GM21619 (cell line): ENCODE results near the gene GIGYF2.
"Not testable (repeated sequence)": the region's sequence is repeated elsewhere in the genome, so short reads cannot be mapped to it uniquely, and the experiment has no call there.

Experiments used
- ATAC-seq: cut with Tn5 transposase; IDR thresholded peaks from one replicate; pipeline ENCODE4 v1.9.1; 2021; ENCODE audit not compliant: unreplicated experiment

Gene GIGYF2

DNA sequence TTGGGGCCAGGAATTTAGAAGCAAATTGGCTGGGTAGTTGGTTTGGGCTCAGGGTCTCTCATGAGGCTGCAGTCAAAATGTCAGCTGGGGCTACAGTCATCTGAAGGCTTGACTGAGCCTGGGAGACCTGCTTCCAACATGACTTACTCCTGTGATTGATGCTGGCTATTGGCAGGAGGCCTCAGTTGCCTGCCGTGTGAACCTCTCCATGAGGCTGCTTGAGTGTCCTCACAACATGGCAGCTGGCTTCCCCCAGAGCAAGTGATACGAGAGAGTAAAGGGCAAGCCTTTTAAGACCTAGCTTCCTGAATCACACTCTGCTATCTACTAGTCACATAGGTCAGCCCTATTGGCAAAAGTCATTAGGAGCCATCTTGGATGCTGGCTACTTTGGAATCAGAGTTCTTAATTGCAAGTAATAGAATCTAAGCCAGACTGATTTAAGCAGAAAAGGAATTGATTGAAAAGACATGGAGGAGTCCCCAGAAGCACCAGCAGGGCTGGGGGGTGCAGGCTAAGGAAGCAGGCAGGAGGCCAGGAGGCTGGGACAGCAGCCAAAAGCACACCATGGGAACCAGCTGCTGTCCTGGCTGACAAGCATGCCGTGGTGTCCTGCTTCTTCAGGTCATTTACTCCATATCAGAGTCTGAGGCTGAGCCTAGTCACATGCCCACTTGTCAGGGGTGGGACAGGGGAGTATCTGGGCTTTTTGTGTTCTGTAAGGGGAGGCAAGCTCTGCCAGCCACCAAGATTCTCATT is 7.8 kb upstream of the GIGYF2 start:
- no peak for ATAC-seq

DNA sequence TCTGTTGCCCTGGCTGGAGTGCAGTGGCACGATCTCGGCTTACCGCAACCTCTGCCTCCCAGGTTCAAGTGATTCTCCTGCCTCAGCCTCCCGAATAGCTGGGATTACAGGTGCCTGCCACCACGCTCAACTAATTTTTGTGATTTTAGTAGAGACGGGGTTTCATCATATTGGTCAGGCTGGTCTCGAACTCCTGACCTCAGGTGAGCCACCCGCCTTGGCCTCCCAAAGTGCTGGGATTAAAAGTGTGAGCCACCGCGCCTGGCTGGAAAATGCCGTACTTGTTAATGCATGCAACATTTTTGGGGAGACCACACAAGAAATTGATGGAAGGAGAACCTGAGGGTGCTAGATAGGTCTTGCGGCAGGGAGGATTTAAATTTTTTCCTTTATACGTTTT is 6.0 kb upstream of the GIGYF2 start:
- ATAC-seq, result not testable (repeated sequence)

DNA sequence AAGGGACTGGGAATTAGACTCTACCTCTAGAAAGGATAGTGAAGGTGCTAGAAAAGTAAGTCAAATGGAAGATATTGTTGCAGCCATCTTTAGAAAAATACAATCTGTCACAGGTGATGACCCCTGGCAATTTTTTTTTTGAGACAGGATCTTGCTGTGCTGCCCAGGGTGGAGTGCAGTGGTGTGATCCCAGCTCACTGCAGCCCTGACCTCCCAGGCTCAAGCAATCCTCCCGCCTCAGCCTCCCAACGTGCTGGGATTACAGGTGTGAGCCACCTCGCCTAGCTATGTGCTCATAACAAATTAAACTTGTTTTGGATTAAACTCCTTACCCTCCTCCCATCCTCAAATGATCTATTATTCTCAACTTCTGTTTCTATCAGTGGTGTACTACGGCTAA is 3.8 kb upstream of the GIGYF2 start:
- ATAC-seq, result no peak

DNA sequence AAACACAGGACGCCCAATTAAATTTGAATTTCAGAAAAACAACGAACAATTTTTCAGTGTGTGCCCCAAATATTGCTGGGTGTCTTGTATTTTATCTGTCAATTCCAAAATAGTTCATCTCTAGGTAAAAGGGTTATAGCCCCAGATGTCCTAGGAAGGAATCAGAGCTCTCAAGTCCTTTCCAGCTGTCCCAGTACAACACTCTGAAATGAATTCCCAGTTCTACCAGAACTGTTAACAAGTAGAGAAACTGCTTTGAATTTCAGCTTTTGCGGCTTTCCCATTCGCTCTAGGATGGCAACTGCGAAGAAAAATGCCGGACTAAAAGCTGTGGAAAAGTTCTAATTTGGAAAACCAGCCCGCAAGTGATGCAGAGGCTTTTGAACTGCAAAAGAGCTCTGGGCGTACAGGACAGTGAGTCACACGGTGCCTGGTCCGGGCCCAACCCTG is 497 bp upstream of the GIGYF2 start:
- no peak for ATAC-seq

DNA sequence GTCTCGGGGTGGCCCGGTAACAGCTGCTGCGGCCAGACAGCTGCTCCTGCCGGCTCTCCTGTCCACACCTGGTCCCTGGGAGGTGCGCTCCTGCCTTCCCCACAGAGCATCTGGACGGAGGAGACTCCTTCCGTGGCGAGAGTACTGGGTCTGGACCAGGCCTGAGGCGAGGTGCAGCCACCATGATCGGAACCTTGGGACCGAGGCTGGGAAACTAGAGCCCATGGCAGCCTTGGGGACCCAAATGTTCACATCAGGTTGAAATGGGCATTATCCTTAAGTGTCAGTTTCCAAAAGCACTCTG is 628 bp downstream of the GIGYF2 start:
- no peak for ATAC-seq

DNA sequence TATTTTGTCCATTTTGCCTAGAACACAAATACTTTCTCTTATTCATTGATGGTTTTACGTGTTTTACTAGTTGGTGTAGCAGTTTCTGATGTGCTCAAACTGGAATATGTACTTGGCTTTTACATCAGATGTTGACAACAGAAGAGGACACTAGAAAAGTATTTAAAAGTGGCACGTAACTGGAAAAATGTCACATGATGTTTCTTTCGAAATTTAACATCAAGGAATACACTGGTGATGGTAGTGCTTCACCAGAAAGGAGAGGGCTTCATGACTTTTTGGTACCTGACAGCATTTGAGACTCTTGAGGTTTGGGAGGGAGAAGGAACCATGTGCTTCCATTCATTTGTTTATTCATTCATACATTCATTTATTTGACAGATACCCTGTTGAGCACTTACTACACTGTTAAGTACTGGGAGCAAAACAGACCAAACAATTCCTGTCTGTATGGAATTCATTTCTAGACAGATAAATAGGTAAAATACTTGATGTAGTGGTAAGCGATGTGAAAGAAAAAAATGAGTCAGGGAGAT is 1.5 kb downstream of the GIGYF2 start:
- ATAC-seq, result no peak

DNA sequence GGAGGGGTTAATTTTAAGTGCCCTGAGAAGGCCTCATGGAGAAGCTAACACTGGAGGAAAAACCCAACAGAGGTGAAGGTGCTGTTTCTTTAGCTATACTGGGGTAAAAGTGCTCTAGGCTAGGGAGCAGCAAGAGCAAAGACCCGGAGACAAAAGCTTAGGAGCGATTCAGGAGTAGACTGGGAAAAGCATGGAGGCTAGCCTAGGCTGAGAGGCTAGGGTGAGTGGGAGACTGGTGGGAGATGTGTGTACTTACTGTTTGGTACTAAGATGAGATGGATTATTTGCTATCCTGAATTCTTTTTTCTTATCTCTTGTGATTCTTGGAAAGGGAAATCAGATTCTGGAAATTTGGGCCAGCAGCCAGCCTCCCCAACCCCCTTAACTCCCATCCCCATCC is 2.0 kb downstream of the GIGYF2 start:
- no peak for ATAC-seq

DNA sequence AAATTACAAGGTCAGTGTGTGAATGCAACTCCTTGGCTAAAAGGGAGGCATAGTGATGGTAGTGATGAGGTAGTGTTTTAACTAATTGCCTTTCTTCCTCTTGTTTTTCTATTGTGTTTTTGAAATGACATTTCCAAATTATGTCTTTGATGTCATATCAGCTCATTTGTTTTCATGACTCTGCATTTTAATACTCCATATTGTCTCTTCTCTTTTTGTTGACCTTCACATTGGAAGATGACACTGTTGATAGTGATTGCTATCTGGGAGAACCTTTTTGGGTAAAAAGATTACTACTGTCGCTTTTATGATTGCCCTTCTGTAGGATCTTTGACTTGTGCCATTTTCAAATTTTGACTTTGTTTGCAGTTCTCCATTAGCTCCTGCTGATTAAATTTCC is 3.0 kb downstream of the GIGYF2 start:
- no peak for ATAC-seq

DNA sequence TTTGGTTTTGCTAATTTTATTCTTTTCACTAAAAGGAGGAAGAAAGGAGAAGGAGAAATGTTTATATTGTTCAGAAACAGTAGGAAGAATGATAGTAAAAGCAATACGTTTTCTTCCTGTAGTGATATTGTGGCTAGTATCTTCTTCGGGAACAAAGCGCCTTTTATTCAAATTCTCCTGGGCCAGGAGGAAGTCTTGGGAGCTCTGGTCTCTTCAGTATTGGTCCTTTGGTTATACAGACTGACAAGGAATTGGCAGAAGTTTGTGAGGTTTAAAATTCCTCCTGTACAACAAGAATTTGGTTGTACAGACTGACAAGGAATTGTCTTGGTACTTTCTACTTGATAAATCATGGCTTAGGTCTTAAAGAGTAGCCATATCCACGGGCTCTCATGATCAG is 9.9 kb downstream of the GIGYF2 start:
- no peak for ATAC-seq

DNA sequence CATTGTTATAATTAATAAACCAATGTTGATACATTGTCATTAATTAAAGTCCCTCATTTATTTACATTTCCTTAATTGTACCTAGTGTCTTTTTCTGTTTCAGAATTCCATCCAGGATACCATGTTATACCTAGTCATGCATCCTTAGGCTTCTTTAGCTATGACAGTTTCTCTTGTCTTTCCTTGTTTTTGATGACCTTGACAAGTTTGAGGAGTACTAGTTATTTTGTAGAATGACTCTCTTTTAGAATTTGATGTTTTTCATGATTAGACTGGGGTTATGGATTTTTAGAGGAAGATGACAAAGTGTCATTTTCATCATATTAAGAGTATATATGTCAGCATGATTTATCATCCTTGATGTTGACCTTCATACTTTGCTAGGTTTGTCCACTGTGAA is 16.4 kb downstream of the GIGYF2 start:
- no peak for ATAC-seq

DNA sequence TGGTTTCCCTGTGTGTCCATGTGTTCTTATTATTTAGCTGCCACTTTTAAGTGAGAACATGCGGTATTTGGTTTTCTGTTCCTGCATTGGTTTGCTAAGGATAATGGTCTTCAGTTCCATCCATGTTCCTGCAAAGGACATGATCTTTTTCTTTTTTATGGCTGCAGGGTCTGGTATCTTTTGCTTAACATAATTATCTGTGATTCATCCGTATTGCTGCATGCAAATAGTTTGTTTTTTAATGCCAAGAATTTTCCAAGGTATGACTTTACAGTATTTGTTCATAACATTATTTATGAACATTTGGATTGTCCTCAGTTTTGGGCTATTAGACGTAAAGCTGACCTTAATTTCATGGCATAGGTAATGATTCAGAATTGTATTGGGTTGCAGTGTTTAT is 17.8 kb downstream of the GIGYF2 start:
- no peak for ATAC-seq

DNA sequence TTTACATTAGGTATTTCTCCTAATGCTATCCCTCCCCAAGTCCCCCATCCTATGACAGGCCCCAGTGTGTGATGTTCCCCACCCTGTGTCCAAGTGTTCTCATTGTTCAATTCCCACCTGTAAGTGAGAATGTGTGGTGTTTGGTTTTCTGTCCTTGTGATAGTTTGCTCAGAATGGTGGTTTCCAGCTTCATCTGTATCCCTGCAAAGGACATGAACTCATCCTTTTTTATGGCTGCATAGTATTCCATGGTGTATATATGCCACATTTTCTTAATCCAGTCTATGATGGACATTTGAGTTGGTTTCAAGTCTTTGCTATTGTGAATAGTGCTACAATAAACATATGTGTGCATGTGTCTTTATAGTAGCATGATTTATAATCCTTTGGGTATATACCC is 22.9 kb downstream of the GIGYF2 start:
- not testable (repeated sequence) for ATAC-seq

DNA sequence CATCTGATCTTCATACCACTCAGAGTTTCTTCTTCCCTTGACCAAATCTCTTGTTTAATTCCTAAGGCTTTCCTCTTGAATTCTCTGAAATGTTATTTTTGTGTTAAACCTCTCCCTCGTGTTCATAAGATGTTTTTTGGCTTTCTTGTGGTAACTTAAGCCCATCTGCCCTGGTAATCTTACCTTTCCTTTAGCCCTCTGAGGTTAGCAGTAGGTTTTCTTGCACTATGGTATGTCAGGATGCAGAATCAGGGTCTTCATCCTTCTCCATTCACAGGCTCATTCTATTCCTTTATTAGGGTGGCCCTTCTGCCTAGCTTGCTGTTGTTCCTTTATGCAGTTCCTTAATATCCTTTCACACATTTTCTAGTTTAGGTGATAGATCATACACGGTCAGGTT is 24.1 kb downstream of the GIGYF2 start:
- no peak for ATAC-seq

DNA sequence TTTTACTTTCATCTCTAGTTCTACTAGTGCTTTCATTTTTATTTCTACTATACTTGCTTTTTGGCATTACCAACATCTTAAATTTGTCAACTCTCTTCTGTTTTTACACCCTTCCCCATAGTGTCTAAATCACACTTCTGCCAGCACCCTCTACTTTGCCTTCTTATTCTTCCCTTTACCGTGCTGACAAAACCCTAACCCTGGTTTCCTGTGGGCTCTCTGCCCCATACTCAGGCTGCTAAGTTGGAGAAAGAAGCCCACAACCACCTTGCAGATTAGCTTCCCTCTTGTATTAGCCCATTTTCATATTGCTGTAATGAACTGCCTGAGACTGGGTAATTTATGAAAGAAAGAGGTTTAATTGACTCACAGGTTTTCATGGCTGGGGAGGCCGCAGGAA is 24.8 kb downstream of the GIGYF2 start:
- ATAC-seq, result no peak

DNA sequence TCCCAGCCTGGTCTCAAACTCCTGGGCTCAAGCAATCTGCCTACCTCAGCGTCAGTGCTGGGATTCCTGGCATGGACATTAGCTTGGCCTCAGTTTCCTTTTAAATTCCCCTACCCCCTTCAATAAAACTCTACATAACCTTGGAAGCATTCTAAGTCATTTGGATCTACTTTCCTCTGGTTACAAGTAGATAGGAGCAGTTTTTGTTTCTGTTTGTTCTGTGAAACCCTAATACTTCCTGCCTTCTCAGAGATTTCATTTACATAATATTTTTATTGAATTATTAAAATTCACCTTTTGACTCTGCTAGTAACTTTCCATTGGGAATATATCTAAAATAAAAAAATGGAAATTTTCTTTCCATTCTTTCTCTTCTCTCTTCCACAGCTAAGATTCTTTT is 25.9 kb downstream of the GIGYF2 start:
- ATAC-seq, result no peak

DNA sequence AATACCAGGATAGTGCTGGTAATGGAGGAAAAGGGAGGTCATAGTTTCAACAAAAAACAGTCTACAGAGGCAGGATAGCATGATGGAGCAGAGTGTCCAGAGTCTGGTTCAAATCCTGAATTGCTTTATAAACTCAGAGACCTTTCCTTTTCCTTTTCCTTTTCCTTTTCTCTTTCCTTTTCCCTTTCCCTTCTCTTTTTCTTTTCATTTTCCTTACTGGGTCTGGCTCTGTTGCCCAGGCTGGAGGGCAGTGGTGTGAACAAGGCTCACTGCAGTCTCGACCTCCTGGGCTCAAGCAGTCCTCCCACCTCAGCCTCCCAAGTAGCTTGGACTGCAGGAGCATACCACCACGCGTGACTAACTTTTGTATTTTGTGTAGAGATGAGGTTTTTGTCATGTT is 31.7 kb downstream of the GIGYF2 start:
- no peak for ATAC-seq

DNA sequence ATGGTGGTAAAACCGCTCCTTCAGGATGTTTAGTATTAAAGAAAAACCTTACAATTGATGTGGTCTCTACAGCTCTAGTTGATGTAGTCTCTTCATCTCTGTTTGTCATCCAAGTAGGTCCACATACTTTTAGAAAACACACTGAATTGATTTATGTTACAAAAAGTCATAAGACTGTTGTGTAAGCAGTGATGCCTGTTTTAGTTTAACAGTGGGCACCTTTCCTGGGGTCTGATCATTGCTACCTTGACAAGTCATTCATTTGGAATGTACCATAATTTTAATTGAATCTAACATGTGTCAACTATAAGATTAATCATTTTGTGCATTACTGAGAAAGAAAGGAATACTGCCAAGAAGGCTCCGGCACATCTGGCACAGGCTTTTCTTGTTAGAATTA is 34.3 kb downstream of the GIGYF2 start:
- ATAC-seq, result no peak

DNA sequence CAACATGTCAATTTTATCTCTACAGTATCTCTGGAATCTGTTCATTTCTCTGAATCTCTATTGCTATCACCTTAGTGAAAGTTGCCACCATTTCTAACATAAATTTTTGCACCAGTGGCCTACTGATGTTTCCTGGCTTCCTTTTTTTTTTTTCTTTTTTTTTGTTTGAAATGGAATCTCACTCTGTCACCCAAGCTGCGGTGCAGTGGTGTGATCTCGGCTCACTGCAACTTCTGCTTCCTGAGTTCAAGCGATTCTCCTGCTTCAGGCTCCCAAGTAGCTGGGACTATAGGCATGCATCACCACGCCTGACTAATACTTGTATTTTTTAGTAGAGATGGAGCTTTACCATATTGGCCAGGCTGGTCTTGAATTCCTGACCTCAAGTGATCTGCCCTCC is 44.2 kb downstream of the GIGYF2 start:
- no peak for ATAC-seq

DNA sequence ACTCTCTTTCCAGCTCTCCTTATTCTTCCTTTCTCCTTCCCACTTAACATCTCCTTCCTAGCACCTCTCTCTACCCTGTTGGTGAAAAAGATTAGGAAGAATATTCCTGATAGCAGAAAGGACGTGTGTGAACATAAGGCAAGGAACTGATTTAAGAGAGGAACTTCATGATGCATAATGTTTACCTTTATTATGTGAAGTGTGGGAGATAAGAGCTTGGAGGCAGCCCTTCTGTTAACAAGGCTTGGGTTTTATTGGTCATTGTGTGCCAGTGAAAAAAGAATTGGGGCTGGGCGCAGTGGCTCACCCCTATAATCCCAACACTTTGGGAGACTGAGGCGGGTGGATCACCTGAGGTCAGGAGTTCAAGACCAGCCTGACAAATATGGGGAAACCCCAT is 44.8 kb downstream of the GIGYF2 start:
- ATAC-seq, result no peak

DNA sequence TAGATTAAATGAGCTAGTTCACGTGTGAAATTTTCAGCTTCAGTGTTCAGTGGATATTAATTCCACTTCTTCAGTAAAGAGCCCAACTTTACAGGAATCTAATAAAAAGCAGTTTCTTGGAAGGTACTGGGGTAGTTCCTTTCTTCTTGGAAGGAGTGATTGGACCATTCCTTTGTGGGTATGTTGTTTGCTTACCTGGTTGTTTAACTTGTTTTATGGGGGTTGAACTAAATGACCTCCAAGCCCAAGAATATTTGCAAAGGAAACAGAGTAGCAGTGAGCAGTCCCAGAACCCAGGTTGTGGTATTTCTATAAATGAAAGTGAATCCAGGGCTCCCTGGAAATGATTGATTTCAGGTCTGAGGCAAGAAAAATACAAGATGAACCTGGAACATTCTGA is 47.8 kb downstream of the GIGYF2 start:
- no peak for ATAC-seq

DNA sequence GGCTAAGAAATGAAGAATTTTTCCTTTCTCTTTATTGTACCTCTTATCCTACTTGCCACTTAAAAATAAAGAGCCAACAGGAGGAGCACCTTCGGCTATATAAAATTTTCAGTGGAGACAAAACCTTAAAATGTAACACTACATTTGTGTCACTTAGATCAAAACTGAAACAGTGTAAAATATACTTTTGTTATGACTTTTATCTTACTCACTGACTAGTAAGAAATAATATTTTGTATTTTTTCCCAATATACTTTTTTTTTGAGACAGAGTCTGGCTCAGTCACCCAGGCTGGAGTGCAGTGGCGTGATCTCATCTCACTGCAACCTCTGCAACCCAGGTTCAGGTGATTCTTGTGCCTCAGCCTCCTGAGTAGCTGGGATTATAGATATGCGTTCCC is 50.9 kb downstream of the GIGYF2 start:
- ATAC-seq, result no peak

DNA sequence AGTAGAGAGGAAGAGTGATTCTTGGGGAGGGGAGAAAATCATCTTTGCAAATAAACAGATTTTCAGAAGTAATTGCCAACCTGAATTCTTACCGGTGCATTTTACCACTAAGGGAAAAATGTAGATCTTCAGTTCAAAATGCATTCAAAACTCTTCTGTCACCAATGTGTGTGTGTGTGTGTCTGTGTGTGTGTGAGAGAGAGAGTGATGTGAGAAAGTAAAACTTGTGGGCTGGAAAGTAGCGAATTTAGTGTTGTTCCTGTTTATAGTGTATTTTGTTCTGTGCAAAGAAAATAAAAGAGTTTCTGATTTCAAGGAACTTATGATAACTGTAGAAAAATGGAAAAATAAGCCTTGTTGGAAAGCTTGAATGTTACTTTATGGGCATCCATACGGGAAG is 52.2 kb downstream of the GIGYF2 start:
- ATAC-seq, result no peak

DNA sequence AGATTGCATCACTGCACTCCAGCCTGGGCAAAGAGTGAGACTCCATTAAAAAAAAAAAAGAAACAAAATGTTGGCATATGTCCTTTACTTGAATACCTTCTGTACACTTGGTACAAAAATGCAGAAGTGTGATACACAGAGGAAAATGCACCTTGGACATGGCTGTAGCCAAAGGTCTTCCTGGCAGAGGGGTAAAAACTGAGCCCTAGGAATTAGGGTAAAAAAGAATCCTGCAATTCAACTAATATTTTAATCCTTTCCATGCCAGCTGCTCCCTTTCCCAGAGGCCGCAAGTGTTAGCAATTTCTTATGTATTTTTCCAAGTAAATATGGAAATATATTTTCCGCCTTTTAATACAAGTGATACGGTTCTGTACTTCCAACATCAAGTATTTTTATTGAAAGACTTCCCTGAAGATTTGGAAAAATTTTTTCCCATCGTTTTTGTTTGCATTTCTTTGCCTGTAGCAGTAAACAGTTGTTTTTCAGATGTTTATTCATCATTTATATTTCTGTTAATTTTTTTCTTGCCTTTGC is 53.1 kb downstream of the GIGYF2 start:
- ATAC-seq, result no peak
